Activated CD8-positive, alpha-beta T cell treated with anti-CD3 and anti-CD28 coated beads for 36 hours (primary cell): ENCODE results near the gene ANKRD2. TPM values are rescaled to one million over a fixed set of nuclear protein-coding genes. Genes with fewer than 3 reads are reported as not detected.

ENCODE experiments used
- ATAC-seq: fragments of 200-7000 bp; cut with Tn5 transposase; one replicate; pipeline ENCODE4 v1.10.0; 2021; ENCODE audit warnings: mild to moderate bottlenecking, moderate library complexity
- CTCF ChIA-PET: fragments of 350-600 bp; sonication (Branson Sonifier 250); formaldehyde crosslinking; loops from one replicate; lab custom pipeline; 2021; ENCODE audit warnings: antibody characterized with exemption; lab: Charles Lee
- POLR2A ChIA-PET: fragments of 350-600 bp; sonication (Branson Sonifier 250); formaldehyde crosslinking; loops from one replicate; lab custom pipeline; 2021; ENCODE audit warnings: antibody characterized with exemption; lab: Charles Lee
- DNase-seq: peaks from one replicate; pipeline ENCODE4 v3.0.0-alpha.2; 2020
- H3K27ac Mint-ChIP-seq: one replicate; pipeline ENCODE4 v1.8.0; 2021; ENCODE audit warnings: mild to moderate bottlenecking, mixed read lengths
- H3K27me3 Mint-ChIP-seq: one replicate; pipeline ENCODE4 v1.8.0; 2021; ENCODE audit warnings: mixed read lengths
- H3K36me3 Mint-ChIP-seq: one replicate; pipeline ENCODE4 v1.8.0; 2021; ENCODE audit warnings: low read depth, mixed read lengths
- H3K4me1 Mint-ChIP-seq: one replicate; pipeline ENCODE4 v1.8.0; 2021; ENCODE audit warnings: low read depth, mixed read lengths
- H3K4me3 Mint-ChIP-seq: one replicate; pipeline ENCODE4 v1.8.0; 2021; ENCODE audit warnings: mild to moderate bottlenecking, moderate library complexity, mixed read lengths
- H3K9me3 Mint-ChIP-seq: one replicate; pipeline ENCODE4 v1.8.0; 2021; ENCODE audit warnings: mixed read lengths
- CTCF ChIP-seq: fragments of 200-600 bp; IDR thresholded peaks from one replicate; pipeline ENCODE4 v1.8.0; 2022; ENCODE audit warnings: antibody characterized with exemption, mild to moderate bottlenecking
- intact Hi-C: fragments of 100-400 bp; cut with micrococcal nuclease; formaldehyde crosslinking; loops from one replicate; pipeline ENCODE4 v1.10.0; 2022
- total RNA-seq, 2 experiments: library from RNA; stranded (reverse); gene quantifications; one replicate each; pipeline ENCODE4 v1.2.3, GENCODE V29; 2021

ANKRD2 gene
- total RNA-seq, 2 experiments from 2014 or later = not detected

GRCh38 chr10:97618733-97619132 is 46.2 kb downstream of the ANKRD2 start:
- H3K27ac Mint-ChIP-seq = no peak overlapping the region
- no peaks in the 10 kb centered on the region for H3K9me3 Mint-ChIP-seq
- no peaks in the 10 kb centered on the region for H3K36me3 Mint-ChIP-seq
- intact Hi-C loops = no loop called here
- POLR2A ChIA-PET = no interaction called here
- H3K27me3 Mint-ChIP-seq = no peaks in the 10 kb centered on the region
- CTCF ChIA-PET = no interaction called here
- no peak for DNase-seq
- H3K4me1 Mint-ChIP-seq = no peaks in the 10 kb centered on the region
- no peak overlapping the region for H3K4me3 Mint-ChIP-seq
- no peak for TF ChIP-seq CTCF
- no peak for ATAC-seq

- no peak overlapping the region for H3K4me3 Mint-ChIP-seq
- H3K27me3 Mint-ChIP-seq = no peaks in the 10 kb centered on the region
- CTCF ChIA-PET = interaction anchor here (0.6 to 2.4 kb wide), 2 partner anchors 11 to 669 kb away, joined by 5 to 9 read pairs; no protein-coding TSS in a partner anchor
- no peaks in the 10 kb centered on the region for H3K4me1 Mint-ChIP-seq
- H3K27ac Mint-ChIP-seq = no peak overlapping the region
- no peaks in the 10 kb centered on the region for H3K9me3 Mint-ChIP-seq
- POLR2A ChIA-PET = interaction anchor here (1.1 kb wide), 1 partner anchor 12 kb away, joined by 3 read pairs; no protein-coding TSS in a partner anchor
- DNase-seq (no peak), ATAC-seq (no peak)
- TF ChIP-seq CTCF = no peak
- no peaks in the 10 kb centered on the region for H3K36me3 Mint-ChIP-seq
- intact Hi-C loops = no loop called here
Measured at GRCh38 chr10:97623277-97623676, 50.7 kb downstream of the ANKRD2 start.

- Mint-ChIP-seq H3K4me3 (no peak overlapping the region), H3K36me3 (no peaks in the 10 kb centered on the region), H3K9me3 (no peaks in the 10 kb centered on the region), H3K27ac (no peak overlapping the region), H3K4me1 (peaks cover 4% of the 10 kb centered on the region), H3K27me3 (no peaks in the 10 kb centered on the region)
- ChIA-PET POLR2A (no interaction called here), CTCF (no interaction called here)
- ATAC-seq (no peak), DNase-seq (no peak)
- TF ChIP-seq CTCF = no peak
- intact Hi-C loops = no loop called here
Measured at GRCh38 chr10:97627731-97628130, 55.2 kb downstream of the ANKRD2 start.

- no peaks in the 10 kb centered on the region for H3K9me3 Mint-ChIP-seq
- H3K36me3 Mint-ChIP-seq = no peaks in the 10 kb centered on the region
- CTCF ChIA-PET = no interaction called here
- peaks cover 7% of the 10 kb centered on the region for H3K4me1 Mint-ChIP-seq
- intact Hi-C loops = no loop called here
- DNase-seq (no peak), ATAC-seq (no peak)
- H3K27ac Mint-ChIP-seq = no peak overlapping the region
- no peak overlapping the region for H3K4me3 Mint-ChIP-seq
- H3K27me3 Mint-ChIP-seq = no peaks in the 10 kb centered on the region
- no peak for TF ChIP-seq CTCF
- POLR2A ChIA-PET = no interaction called here
Measured at GRCh38 chr10:97628228-97628627, 55.6 kb downstream of the ANKRD2 start.

GRCh38 chr10:97629289-97629688 is 56.7 kb downstream of the ANKRD2 start:
- Mint-ChIP-seq H3K4me3 (no peak overlapping the region), H3K27me3 (no peaks in the 10 kb centered on the region), H3K9me3 (no peaks in the 10 kb centered on the region), H3K36me3 (no peaks in the 10 kb centered on the region), H3K4me1 (peaks cover 14% of the 10 kb centered on the region), H3K27ac (no peak overlapping the region)
- no peak for TF ChIP-seq CTCF
- POLR2A ChIA-PET = no interaction called here
- no peak for ATAC-seq
- no peak for DNase-seq
- CTCF ChIA-PET = interaction anchor here (0.7 kb wide), 1 partner anchor 17 kb away, joined by 3 read pairs; no protein-coding TSS in a partner anchor
- intact Hi-C loops = no loop called here
